GM18909 (cell line): Measurements from ENCODE around the gene HTRA1.

ENCODE experiments used
- ATAC-seq: cut with Tn5 transposase; IDR thresholded peaks from one replicate; pipeline ENCODE4 v1.9.1; 2021; ENCODE audit warnings: mild to moderate bottlenecking; ENCODE audit not compliant: unreplicated experiment, poor library complexity

The HTRA1 gene

DNA sequence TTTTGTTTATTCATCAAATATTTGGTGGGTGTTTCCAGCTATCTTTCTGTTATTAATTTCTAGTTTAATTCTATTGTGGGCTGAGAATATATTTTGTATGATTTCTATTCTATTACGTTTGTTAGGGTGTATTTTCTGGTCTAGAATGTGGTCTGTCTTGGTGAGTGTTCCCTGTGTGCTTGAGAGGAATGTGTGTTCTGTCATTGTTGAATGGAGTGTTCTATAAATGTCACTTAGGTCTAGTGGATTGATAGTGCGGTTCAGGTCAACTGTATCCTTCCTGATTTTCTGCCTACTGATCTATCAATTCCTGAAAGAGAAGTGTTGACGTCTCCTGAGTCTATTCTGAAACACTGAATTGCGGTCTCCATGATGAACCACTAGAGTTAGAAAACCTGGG, 8.5 kb downstream of the HTRA1 start:
- no peak for ATAC-seq

DNA sequence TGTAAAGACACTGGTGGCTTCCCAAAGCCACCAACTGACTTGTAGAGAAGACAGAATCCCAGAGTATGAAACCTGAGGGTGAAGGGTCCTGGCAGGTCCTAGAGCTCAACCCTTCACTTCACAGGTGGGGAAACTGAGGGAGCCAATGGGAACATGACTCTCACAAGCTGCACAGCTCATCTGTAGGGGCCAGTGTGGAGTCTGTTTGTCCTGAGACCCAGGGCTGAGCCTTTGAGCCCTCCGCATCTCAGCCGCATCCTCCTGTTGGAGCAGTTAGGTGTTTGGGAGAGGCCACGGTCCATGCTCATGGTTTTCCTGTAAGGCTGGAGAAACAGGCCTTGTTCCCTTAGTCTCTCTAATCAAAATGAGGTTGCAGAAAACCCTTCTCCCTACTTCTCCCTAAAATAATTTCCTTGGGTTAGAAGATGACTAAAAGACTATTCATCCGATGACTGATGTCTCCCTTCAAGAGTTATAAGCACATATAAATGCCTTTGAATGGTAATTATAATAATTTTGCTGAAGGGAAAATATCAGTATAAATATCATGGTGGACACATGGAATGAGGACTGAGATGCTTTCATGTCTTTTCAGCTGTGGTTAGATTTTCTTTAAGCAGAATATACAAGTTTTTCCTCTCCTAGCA, 10.3 kb downstream of the HTRA1 start:
- no peak for ATAC-seq

DNA sequence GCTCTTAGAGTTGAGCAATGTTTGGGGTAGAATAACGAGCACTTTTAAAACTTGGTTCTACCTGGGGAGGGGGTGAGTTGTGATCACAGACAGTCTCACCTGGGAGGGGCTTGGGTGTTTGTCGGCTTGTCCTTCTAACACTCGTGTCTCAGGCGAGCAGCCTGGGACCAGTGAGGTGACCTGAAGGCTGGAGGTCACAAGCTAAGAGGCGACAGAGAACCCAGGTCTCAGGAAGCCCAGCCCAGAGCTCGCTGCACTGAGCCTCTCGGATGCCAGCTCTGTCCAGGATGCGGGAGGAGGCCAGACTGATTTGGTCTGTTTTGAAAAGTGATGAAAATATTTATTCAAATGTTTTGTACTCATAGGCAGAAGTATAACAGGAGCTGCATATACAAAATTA, 11.8 kb downstream of the HTRA1 start:
- no peak for ATAC-seq

DNA sequence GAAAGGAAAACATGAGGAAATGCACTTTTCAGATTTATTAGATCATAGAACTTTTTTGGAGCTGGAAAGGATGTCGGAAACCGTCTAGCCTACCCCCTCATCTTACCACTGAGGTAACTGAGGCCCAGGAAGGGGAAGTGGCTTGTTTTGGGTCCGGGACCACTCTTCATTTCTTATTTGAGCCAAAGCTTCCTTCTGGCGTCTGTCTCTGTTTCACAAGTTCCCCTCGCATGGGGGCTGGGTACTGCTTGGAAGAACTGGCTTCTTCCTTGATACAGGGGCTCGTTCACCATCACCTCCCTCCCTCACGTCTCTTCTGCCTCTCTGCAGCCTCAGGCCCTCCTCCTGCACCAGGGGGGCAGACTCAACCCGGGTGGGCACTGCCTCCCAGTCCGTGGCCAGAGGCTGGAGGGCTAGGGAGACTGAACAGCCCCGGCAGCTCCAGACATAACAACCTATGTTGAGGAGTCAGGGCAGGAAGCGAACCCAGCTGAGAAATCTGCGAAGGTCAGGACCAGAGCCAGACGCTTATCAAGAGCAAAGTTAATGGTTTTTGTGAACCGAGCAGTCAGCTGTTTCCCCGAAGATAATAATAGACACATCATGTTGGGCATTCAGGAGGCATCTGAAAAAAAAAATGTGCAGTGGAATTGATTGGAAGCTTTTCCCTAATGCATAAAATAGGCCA, 12.9 kb downstream of the HTRA1 start:
- ATAC-seq: no peak

DNA sequence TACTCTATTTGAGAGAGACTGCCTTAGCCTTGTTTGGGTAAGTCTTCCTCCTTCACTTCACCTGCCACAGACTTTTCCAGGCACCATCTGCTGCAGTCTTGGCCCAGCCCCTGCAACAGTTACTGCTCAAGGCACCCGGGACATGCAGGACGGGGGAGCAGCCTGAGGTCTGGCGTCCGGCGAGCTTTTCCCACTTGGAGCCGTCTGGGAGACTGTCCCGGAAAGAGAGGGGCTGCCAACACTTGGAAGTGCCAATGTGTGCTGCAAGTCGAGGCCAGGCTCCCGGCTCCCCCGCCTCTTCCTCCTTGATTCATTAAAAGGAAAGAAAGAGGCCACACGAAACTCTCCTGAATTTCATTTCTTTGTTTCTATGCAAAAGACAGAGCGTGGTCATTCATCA, 13.7 kb downstream of the HTRA1 start:
- ATAC-seq: no peak

DNA sequence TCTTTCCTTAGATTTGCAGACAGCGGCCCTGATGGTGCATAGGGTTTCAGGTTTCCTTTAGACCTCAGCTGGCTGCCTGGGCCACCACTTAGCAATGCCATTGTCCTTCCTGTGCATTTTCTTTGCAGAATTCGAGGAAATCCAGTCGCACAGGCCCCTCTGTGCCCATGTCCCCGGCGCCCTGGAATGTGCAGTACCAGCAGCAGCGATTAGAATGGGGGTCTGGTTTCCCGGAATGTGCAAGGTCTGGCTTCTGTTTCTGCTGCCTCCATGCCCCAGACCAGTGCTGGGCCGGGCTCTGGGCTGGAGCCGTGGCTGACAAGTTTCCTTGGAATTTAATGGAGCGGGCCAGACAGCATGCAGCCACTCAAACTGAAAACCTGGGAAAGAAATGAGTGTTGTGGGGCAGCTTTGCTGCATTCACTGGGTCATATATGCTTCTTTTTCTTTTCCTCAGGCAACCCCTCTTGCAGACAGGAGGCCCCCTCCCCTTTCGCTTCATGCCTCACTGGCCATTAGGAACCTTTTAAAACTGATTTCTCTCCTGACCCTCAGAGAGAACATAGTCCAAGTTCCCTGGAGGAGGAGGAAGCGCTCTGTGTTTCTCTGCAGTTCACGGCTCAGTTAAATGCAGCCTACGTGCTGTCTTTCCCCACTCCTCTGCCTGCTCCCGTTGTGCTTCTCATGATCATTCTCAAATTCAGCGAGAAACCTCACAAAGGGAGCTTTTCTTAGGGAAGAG, 14.4 kb downstream of the HTRA1 start:
- no peak for ATAC-seq

DNA sequence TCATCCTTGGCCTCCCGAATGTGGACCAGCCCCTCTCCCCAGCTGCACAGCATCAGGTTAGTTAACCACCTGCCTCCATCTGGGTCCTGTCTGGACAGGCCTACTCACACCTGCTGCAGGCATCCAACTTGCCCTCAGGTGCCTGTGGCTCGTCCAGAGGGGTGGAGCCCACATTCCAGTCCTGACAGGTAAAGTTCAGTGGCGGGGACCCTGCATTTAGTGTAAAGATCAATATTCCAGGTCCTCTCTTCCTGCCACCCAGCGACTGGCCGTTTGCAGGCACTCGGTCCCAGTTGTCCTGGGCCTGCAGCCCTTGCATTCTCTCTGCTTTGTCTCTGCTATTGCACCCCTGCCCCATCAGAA, 15.0 kb downstream of the HTRA1 start:
- no peak for ATAC-seq

DNA sequence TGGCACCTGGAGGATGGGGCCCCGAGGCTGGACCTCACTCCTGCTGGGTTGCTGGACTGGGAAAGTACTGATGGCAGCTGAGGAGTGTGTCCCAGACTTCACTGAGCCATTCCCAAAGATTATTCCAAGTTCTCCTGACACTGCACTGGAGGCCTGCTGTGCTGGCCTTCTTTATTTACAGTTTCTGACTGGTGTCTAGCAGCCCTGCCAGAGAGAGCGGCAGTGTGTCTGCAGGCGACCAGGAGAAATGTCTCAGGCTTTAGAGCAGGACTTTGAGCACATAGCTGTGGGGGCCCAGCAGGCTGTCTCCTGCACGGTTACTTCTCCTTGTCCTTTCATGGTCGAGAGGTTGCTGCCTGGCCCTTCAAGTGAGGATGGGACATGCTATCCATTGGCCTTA, 16.1 kb downstream of the HTRA1 start:
- ATAC-seq: no peak

DNA sequence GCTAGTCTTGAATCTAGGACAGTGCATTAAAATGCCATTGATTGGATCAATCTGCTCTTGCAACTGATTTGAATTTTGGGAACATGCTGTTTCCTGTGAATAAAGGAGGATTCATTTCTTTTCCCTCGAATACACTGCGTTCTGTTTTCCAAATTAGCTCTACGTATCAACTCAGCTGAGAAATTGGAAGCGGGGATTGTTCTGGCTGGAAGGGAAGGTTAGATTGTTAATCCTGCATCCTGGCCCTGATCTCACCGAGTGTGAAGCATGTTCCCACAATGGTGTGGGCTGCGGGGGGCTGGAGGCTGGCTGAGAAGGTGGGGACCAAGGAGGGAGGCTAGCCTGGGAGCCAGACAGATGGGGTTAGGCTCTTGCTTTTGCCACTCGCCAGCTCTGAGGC, 17.6 kb downstream of the HTRA1 start:
- no peak for ATAC-seq

DNA sequence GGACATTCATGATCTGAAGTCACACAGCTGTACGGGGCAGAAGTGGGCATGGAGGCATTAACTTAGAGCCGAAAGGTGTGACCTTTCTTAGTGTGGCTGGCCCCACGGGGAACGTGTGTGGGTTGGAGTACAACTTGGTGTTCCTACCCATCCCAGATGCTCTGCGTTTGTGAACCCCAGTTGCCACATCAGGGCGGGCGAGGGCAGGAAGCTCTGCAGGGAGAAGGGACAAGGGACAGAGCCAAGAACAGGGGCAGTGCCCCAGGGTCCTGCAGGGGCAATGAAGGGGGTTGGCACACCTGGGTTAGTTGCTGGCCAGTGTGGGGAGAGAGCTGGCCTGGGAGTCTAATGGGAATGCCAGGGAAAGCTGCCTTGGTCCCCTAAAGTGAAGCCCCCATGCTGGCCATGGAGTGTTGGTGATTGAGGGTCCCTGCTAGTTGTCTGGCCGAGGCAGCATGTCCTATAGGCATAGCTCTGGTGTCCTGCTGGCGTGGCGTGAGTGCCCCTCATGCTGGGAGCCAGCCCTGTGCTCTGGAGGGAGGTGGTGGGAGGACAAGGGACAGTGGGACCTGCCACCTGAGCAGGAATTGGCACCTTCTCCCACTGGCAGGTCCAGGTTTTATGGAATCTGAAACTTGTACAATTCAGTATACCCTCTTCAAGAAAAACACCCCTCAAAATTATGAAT, 18.9 kb downstream of the HTRA1 start:
- no peak for ATAC-seq

DNA sequence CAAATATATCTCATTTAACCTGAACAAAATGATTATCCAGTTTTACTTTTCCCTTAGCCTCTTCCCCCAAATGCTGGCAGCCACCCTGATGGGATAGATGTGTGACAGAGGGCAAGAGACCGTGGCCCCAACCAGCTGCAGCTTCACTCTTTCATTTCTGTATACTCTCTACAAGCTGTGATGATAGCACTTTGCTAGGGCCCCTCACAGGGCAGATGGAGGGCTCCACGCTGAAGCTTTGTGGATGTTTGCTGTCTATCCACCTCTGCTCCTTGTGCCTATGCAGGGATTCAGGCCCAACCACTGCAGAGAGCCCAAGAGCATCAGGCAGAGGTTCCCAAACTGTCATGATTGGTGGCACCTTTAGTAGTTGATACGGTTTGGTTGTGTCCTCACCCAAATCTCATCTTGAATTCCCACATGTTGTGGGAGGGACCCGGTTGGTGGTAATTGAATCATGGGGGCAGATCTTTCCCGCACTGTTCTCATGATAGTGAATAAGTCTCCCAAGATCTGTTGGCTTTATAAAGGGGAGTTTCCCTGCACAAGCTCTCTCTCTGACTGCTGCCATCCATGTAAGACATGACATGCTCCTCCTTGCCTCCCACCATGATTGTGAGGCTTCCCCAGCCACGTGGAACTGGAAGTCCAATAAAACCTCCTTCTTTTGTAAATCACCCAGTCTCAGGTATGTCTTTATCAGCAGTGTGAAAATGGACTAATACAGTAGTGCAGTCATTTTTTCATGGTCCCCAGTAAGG, 20.1 kb downstream of the HTRA1 start:
- no peak for ATAC-seq

DNA sequence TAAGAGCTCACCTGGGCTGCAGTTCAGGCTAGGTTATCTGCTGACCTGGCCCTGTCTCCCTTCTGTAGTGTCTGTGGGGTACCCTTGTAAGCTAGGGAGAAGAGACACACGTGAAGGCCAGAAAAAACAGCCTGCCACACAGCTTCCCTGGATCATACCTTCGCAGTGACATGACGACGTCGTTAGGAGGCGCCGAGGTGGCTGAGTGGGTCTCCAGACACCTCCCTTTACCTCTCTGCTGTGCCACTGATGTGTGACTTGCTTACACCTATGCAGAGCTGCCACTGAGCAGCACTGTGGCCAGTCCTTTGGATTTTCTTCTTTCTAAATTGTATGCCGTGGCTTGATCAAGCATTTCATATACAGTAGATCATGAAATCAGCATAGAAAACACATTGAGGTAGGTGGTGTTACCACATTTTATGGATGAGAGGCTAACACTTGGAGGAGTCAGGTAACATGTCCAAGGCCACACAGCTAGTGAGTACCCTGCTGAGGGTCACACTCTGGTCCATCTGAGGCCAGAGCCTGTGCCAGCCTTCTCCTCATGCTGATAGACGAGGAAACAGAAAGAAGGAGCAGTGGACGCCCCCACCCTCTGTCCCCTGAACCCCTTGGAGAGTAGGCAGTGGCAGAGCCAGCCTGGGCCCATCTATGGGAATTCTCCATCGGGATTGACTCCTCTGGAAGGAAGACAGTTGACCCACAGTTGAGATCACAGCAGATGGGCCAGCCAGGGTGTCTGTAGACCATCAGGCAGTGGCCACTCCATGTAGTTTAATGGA, 23.1 kb downstream of the HTRA1 start:
- no peak for ATAC-seq

DNA sequence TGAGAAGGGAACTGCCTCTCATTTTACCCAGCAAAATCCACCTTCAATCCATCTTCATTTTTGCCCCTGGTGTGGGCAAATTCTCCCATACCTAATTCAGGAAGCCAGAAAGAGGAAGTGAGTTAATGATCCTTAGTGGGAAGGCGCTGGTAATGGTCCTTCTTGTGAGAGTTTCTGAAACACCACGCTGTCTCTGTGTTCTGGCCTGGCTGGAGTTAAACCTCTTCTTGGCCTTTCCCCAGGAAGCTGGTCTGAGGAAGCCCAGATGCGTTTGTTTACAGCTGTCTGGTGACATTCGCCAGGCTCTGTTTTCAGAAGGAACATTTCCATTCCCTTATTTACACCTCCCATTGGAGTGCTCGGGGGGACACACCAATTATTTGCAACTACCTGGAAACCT, 24.3 kb downstream of the HTRA1 start:
- no peak for ATAC-seq

DNA sequence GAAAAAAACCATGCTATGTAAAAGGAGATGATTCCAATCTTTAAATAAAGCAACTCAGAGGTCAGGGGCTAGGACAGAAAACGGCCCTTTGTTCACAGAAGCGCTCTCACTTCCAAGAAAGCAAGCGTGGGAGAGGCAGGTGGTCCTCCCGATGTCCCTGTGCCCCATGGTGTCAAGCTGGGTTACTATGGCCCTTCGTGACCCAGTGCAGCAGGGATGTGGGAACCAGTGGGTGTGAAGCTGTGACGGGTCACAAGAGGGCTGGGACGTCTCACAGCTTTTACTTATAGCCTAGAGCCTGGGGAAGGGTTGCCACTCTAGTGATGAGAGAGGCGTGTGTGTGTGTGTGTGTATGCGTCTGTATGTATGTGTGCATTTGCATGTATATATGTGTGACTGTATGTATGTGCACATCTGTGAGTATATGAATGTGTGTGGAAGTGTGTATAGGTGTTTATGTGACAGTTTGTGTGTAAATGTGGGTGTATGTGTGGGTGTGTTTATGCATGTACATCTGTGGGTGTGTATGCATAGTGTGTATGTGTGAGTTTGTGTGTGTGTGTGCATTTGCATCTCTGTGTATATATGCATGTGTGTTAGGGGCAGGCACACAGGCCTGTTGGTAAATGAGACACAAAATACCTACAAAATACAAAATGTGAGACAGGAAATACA, 25.2 kb downstream of the HTRA1 start:
- ATAC-seq: no peak

DNA sequence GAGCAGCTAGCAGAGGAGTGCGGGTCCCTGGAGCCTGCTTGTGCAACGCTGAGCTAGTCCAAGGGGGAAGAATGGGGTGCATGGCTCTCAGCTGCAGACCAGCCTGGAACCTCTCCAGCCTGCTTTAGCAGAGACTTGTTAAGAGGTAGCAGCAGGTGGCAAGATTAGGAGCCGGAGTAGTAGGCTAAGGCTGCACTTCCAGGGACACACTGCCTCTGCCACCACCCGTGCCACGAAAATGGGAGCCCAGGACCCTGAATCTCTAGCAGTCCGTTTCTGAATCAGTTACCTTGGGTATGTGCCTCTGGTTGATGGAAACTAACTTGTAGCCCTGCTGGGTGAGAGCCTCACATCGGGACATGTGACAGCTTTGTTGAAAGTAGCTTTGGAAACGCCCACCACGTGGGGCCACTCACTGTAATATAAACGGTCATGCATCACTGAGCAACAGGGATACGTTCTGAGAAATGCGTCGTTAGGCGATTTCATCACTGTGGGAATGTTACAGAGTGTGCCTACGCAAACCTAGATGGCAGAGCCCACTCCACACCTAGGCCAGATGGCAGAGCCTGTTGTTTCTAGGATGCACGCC, 25.9 kb downstream of the HTRA1 start:
- ATAC-seq: no peak

DNA sequence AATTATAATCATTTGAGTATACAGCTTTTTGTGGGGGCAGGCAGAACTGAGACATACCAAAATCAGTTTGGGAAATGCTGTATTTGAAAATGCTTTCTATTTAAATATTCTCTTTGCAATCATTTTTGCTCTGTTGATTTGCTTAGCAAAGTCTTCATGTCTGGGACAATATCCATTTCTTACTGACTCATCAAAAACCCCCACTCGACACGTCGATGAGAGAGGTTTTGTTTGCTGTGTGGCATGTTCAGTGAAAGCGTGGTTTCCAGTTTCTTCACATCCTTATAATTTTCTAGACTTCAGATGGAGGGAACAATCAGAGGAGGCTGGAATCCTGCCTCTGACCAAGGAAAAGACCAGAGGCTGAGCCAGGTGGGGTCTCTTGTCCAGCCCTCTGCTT, 28.9 kb downstream of the HTRA1 start:
- ATAC-seq: no peak

DNA sequence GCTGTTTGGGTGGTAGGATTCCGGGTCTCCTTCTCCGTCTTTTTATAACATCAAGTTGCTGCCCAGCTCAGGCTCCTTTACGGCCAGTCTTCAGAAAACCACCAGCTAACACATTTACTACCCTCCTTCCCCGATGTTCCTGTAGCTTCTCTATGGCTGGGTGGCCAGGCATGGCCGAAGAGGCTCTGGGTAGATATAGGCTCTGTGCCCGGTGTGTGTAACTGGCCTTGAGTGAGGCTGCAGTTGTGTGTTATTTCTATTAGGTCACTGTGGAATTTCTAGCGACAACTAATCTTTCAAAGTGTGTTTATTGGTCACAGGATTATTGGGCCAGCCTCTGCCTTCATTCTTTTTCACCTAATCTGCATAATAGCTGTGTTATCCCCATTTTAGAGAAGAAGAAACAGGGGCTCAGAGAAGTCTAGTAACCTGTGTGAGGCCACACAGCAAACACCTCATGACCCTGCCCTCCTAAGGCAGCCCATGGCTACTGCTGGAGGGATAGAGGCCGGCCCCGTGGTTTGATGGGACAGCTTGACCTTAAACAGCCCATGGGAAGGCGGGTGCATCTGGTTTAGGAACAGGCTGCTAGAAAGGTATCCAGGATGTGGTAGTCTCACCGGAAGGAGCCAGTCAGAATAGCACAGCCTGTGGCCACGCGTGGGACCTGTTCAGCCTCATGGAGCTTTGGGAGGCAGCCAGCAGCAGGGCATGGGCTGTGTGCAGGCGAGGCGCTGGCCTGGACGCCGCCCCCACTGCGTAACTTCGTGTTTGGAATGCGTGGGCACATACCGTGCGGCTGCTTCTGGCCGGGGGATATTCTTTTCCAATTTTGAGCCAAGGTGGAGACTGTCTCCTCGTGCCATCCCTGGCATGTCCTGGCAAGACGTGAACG, 29.7 kb downstream of the HTRA1 start:
- no peak for ATAC-seq

DNA sequence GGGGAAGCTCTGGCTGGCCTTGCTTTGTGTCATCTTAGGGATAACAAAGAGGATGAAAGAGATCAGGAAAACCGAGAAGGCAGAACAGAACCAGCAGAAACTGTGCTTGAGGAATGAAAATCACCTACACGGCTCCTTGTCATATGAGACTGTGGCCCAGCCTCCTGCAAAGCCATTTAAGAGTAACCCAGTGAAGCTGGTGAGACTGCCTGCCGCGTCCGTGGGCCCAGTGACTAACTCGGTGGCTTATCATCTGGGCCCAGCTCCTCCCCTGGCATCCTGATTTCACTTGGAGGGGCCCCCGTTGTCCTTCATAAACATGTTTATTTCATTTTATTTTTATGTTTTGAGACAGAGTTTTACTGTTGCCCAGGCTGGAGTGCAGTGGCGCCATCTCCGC, 30.7 kb downstream of the HTRA1 start:
- no peak for ATAC-seq
